ENCODE results near the gene APOC3.

DNA sequence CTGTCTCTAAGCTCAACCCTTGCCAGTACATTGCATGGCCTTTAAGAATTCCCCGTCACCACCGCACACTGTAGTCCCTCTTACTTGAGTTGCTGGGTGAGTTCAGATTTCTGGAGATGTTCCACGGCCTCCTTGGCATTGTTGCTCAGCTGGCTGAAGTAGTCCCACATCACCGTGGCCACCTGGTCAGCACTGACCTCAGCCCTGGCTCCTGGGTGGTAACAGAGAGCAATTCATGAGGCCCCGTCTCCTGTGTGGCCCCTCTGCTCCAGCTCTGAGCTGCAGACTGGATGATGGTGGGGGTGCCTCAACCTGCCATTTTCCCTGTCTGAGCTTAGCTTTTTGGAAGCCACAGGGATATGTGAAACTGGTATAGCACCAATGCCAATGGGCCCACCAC lies 7.1 kb upstream of the APOC3 start:
- TF ChIP-seq, protein P1, sequence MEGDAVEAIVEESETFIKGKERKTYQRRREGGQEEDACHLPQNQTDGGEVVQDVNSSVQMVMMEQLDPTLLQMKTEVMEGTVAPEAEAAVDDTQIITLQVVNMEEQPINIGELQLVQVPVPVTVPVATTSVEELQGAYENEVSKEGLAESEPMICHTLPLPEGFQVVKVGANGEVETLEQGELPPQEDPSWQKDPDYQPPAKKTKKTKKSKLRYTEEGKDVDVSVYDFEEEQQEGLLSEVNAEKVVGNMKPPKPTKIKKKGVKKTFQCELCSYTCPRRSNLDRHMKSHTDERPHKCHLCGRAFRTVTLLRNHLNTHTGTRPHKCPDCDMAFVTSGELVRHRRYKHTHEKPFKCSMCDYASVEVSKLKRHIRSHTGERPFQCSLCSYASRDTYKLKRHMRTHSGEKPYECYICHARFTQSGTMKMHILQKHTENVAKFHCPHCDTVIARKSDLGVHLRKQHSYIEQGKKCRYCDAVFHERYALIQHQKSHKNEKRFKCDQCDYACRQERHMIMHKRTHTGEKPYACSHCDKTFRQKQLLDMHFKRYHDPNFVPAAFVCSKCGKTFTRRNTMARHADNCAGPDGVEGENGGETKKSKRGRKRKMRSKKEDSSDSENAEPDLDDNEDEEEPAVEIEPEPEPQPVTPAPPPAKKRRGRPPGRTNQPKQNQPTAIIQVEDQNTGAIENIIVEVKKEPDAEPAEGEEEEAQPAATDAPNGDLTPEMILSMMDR (IDR thresholded peaks at IDR 0.05; ENCODE audit: insufficient read depth, low read length): no peak
- TF ChIP-seq GABPA (IDR thresholded peaks at IDR 0.05; ENCODE audit: low read depth) (no peak), POLR2AphosphoS5 (IDR thresholded peaks at IDR 0.05; ENCODE audit: low read depth) (no peak), SPI1 (IDR thresholded peaks at IDR 0.05; ENCODE audit: borderline replicate concordance, low read depth) (no peak)
- TF ChIP-seq, protein P2, sequence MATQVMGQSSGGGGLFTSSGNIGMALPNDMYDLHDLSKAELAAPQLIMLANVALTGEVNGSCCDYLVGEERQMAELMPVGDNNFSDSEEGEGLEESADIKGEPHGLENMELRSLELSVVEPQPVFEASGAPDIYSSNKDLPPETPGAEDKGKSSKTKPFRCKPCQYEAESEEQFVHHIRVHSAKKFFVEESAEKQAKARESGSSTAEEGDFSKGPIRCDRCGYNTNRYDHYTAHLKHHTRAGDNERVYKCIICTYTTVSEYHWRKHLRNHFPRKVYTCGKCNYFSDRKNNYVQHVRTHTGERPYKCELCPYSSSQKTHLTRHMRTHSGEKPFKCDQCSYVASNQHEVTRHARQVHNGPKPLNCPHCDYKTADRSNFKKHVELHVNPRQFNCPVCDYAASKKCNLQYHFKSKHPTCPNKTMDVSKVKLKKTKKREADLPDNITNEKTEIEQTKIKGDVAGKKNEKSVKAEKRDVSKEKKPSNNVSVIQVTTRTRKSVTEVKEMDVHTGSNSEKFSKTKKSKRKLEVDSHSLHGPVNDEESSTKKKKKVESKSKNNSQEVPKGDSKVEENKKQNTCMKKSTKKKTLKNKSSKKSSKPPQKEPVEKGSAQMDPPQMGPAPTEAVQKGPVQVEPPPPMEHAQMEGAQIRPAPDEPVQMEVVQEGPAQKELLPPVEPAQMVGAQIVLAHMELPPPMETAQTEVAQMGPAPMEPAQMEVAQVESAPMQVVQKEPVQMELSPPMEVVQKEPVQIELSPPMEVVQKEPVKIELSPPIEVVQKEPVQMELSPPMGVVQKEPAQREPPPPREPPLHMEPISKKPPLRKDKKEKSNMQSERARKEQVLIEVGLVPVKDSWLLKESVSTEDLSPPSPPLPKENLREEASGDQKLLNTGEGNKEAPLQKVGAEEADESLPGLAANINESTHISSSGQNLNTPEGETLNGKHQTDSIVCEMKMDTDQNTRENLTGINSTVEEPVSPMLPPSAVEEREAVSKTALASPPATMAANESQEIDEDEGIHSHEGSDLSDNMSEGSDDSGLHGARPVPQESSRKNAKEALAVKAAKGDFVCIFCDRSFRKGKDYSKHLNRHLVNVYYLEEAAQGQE (IDR thresholded peaks at IDR 0.05; ENCODE audit: insufficient replicate concordance, low read depth): no peak
